RKO (cell line): ENCODE measurements around the gene SLC36A2.

Source experiments
- DNase-seq: peaks from one replicate; pipeline ENCODE4 v3.0.0-alpha.2; 2016; ENCODE audit warnings: low spot score

SLC36A2 gene

DNA sequence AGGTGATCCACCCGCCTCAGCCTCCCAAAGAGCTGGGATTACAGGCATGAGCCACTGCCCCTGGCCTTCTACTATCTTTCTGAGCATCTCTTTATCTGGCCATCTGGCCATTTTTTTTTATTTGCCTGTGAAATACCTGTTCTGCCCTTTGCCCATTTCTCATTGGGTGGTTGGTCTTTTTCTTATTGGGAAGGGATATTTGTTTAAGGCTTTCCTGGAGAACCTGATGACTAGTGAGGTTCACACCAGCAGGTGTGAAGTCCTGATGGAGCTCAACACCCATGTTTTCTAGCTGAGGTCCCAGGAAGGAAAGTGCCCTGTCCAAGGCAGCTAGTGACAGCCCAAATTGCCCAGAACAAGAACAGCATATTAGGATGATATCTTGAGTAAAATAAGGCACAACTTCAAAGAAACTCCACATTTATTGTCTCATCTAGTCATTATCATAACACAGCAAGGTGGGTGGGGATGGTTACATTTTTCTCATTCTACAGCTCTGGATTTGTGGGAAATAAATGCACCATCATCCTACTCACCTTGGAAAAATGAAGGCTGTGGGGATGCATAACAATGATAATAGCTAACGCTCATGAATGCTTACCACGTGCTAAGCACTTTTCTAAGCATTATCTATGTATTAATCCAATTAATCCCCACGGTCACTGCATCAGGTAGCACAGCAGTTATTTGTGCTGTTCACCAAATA is 64.1 kb downstream of the SLC36A2 start:
- DNase-seq = no peak

DNA sequence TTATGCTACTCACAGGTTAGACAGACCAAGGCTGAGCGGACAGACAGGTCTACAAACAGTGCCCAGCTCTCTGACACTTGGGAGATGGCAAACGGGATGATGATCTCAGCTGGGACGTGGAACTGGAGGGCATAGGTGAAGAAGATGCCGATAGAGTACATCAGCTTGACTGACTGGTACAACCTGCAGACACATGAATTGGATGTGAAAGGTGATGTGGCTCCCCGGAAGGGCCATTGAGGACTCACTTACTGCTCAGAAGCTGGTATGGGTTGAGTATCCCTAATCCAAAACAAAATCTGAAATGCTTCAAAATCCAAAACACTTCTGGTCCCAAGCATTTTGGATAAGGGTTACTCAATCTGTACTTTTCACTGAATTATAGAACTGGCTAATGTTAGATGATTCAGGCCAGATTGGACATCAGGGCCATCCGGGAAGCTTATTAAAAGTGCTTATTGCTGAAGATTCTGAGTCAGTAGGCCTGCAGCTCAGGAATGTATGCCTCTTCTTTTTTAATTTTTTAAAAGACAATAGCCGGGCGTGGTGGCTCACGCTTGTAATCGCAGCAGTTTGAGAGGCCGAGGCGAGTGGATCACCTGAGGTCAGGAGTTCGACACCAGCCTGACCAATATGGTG is 66.2 kb downstream of the SLC36A2 start:
- DNase-seq = no peak

GRCh38 chr5:151280443-151280842 is 66.9 kb downstream of the SLC36A2 start:
- DNase-seq = no peak

GRCh38 chr5:151278845-151279244 is 68.5 kb downstream of the SLC36A2 start:
- DNase-seq = no peak

GRCh38 chr5:151275803-151276202 is 71.6 kb downstream of the SLC36A2 start:
- no peak for DNase-seq

- no peak for DNase-seq
These were observed 72.7 kb downstream of the SLC36A2 start for GRCh38 chr5:151274666-151275065.

DNA sequence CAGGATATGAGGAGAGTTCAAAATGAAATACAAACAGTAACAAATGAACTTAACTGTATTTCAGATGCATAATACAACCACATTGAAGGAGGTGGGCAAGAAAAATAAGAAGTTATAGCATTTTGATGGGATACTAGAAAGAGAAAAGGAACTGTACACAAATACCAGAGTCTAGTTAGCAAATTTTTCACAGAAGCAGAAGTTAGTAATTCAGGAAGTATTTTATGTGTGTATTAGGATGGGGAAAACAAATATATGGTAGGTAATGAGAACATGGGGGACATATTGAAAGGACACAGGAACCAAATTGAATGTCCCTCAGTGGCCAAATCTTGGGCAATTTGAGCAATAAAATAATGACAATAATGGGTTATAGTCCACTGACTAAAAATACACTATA is 76.0 kb downstream of the SLC36A2 start:
- no peak for DNase-seq

- DNase-seq = no peak
These were observed 76.8 kb downstream of the SLC36A2 start for GRCh38 chr5:151270599-151270998.

DNA sequence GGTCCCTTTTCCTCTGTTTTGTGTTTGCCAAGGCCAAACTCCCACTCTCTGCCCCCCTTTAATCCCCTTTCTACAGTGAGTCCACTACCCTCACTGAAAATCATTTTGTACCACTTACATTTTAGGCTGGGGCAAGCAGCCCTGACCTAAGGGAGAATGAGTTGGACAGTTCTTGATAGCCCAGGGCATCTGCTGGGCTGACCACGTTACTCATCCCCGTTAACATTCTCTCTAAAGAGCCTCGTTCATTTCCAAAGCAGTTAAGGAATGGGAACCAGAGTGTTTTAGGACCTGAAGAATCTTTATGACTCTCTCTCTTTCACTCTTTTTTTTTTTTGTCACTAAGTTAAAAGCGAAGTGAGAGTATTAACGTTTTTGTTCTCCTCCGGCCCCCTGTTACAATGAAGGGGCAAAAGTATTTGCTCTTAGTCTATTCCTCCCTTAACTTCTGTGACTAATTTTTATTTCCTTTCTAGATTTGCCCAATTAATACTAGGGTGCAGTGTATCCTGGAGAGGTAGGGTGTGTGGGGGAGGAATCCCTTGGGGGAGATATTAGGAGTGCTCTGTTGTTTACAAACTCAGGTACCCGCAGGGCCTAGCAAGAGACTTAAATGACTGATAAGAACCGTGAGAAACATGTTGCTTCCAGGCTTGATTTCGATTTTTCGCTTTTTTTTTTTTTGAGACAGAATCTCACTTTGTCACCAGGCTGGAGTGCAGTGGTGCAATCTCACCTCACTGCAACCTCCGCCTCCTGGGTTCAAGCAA is 79.7 kb downstream of the SLC36A2 start:
- DNase-seq = no peak
